C4-2B (cell line): ENCODE data around the gene TARP.

Experiments used
- ZFX ChIP-seq: fragments of 450-650 bp; IDR thresholded peaks from 2 replicates; pipeline ENCODE4 v1.6.1; 2017
- TF ChIP-seq, protein P1 (sequence below): fragments of 450-650 bp; conservative IDR thresholded peaks from 2 replicates; pipeline ENCODE4 v1.5.1; 2017; ENCODE audit warnings: mild to moderate bottlenecking

DNA sequence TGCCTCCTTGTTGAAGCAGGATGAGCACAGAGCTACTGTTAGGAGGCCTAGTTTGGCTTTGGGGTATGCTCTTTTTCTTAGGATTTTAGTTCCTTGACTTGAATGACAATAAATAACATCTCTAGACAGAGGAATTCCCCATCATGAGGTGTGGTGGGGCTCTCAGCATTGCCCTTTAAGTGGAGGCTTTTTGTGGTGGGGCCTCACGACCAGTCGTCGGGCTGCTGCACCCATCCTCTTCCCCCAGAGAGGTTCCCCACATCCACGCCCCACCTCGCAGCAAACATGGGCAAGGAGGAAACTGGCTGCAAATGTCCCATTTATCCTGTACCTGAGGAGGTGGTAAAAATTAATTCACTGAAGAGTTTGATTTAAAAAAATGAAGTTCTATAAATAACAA lies 36.1 kb upstream of the TARP start:
- TF ChIP-seq, protein P1, sequence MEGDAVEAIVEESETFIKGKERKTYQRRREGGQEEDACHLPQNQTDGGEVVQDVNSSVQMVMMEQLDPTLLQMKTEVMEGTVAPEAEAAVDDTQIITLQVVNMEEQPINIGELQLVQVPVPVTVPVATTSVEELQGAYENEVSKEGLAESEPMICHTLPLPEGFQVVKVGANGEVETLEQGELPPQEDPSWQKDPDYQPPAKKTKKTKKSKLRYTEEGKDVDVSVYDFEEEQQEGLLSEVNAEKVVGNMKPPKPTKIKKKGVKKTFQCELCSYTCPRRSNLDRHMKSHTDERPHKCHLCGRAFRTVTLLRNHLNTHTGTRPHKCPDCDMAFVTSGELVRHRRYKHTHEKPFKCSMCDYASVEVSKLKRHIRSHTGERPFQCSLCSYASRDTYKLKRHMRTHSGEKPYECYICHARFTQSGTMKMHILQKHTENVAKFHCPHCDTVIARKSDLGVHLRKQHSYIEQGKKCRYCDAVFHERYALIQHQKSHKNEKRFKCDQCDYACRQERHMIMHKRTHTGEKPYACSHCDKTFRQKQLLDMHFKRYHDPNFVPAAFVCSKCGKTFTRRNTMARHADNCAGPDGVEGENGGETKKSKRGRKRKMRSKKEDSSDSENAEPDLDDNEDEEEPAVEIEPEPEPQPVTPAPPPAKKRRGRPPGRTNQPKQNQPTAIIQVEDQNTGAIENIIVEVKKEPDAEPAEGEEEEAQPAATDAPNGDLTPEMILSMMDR, result no peak
- no peak for TF ChIP-seq ZFX
